Effector CD4-positive, alpha-beta T cell (primary cell): ENCODE results near the gene CCSER1.
"Not testable (repeated sequence)": the region's sequence is repeated elsewhere in the genome, so short reads cannot be mapped to it uniquely, and the experiment has no call there.

ENCODE experiments used
- DNase-seq: peaks from one replicate; pipeline ENCODE4 v3.0.0-alpha.2; 2020

Gene CCSER1

DNA sequence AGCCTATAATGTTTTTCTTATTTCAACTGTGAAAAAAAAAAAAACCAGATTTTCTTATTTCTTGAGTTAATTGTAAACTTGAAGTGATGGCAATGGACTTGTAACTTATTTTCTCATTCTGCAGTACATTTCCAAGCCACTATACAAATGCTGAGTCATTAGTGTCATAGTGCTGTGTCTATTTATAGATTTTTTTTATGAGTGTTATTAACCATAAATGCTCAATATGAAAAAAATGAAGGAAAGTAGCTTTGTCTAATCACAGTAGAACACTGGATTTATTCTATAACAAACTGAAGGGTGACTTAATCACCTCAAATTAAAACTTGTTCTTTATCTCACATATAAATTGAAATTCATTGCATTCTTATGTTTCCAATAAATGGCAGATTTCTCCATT is 718.6 kb downstream of the CCSER1 start:
- no peak for DNase-seq

- no peak for DNase-seq
Measured at GRCh38 chr4:90852237-90852636, 725.0 kb downstream of the CCSER1 start.

DNA sequence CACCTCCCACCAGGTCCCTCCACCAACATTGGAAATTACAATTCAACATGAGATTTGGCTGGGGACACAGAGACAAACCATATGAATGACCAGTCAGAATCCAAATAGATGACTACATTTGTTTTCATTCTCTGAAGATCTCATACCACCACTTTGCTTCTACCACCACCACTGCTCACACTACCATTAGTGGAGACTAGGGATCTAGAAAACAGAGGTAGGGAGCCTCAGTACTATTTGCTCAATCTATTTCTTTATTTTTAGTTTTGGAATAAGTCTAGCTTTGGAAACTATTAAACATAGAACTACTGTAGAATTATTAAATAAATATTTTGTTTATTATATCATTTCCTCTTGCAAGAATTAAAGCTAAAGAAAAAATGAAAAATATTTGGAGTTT is 727.9 kb downstream of the CCSER1 start:
- no peak for DNase-seq

GRCh38 chr4:90857081-90857820 is 730.1 kb downstream of the CCSER1 start:
- DNase-seq = no peak

DNA sequence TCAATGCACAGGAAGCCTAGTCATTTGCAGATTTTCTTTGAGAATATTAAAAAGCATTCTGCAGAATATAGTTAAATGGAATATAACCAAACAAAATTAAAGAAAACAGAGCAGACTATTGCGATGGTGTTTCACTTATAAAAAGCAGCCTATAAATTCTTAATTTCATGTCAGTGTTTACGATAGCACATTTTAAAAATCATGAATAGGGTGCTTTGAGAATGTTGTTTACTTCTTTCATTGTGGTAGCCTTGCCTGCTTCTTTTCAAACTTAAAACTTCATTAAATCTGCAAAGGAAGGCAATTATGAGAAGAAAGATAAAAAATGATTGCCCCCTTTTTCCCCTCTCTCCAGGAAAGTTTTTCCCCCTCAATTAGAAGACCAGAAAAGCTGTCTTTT is 748.6 kb downstream of the CCSER1 start:
- no peak for DNase-seq

DNA sequence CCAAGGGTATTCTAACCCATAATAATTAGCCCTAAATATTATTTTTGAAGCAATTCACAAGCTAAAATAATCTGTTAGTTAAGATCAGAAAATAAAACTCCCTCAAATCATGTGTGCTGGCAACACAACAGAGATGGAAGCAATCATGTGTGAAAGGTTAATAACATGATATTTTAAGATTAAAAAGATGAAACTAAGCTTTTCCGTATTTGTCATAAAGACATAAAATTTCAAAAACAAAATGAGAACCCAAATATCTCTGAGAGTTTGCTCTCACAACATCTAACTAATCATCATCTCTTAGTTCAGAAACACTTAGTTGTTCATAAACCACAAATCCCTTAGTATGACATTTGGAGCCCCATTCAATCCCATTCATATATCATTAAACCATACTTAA is 749.1 kb downstream of the CCSER1 start:
- DNase-seq = no peak

GRCh38 chr4:90883519-90883918 is 756.3 kb downstream of the CCSER1 start:
- DNase-seq = no peak

DNA sequence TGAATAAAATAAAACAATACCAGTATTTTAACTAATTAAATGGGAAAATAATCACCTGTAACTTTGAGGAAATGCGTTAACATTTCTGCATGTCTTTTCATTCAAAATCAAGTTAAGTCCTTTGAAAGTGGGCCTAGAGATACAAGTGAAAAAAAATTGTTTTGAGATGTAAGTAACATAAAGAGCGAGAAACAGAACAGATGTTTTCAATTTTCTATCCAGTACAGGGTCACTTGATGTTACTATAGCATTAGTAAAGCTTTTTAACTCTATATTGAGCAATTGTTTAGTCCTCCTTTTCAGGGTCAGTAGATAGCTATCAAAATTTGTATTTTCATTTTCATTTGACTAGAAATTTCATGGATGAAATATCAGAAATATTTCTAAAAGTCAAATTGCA is 761.4 kb downstream of the CCSER1 start:
- no peak for DNase-seq

DNA sequence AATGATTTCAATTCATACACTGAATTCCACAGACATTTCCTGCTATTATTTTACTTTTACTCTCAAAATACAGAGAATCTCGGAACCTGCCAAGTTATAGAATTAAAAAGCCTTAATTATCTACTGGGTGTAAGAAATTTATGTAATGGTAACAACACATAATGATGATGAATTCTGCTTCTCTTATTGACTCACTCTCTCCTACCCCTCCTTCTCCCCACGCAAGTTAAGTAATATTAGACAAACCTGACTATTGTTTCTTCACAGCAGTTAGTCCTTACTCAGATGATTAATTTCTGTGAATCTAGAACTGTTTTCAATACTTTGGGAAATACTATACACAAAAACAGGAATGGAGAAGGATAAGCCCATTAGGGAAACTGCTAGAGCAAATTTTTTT is 762.0 kb downstream of the CCSER1 start:
- no peak for DNase-seq

DNA sequence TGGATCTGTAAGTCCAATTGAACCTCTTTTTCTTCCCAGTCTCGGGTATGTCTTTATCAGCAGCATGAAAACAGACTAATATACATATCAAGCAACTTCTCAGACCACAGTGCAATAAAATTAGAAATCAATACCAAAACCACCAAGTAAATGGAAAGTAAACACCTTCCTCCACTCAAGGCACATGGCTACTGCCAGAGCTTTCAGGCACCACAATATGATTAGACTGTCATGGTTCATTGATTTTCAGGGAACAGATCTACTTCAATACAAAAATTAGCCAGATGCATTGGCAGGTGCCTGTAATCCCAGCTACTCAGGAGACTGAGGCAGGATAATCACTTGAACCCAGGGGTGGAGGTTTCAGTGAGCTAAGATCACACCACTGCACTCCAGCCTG is 776.2 kb downstream of the CCSER1 start:
- not testable (repeated sequence) for DNase-seq

GRCh38 chr4:90904021-90904420 is 776.8 kb downstream of the CCSER1 start:
- DNase-seq = no peak

DNA sequence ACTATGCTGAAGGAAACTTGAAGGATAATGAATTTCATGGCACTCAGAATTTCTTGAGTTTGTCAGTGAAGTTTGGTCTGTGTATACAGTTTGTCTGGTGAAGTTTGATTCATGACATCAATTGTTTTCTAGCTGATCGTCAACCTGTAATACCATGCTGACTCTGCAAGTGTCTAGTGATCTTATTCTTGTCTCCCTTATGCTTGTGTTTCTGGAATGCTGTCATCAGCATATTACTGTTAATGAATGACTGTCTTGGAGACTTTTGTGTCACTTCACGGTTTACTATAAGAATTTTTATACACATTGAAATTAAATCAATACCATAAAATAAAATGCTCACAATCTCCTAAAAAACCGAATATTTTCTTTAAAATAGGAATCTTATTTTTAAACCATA is 779.0 kb downstream of the CCSER1 start:
- DNase-seq = no peak

DNA sequence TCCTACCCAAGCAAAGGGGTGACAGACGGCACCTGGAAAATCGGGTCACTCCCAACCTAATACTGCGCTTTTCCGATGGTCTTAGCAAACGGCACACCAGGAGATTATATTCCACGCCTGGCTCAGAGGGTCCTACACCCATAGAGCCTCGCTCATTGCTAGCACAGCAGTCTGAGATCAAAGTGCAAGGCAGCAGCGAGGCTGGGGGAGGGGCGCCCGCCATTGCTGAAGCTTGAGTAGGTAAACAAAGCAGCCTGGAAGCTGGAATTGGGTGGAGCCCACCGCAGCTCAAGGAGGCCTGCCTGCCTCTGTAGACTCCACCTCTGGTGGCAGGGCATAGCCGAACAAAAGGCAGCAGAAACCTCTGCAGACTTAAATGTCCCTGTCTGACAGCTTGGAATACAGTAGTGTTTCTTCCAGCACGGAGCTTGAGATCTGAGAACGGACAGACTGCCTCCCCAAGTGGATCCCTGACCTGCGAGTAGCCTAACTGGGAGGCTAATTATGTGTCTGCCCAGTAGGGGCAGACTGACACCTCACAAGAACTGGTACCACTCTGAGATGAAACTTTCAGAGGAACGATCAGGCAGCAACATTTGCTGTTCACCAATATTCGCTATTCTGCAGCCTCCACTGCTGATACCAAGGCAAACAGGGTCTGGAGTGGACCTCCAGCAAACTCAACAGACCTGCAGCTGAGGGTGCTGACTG is 784.7 kb downstream of the CCSER1 start:
- DNase-seq = not testable (repeated sequence)

GRCh38 chr4:90922174-90922573 is 795.0 kb downstream of the CCSER1 start:
- DNase-seq = no peak

- DNase-seq = no peak
Measured at GRCh38 chr4:90926957-90927356, 799.8 kb downstream of the CCSER1 start.

DNA sequence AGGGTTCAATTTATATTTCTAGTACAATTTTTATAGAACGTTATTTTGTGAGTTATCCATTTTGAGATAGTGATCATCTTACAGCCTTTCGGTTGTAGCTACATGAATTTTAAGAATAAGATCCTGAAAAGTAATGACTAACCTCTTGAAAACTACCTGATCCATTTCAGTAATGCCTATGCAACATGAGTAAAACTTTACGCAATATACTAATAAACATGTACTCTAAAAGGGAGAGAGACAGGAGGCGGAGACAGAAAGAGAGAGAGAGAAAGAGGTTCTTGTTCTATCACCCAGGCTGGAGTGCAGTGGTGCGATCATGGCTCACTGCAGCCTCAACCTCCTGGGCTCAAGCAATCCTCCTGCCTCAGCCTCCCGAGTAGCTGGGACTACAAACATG is 816.1 kb downstream of the CCSER1 start:
- no peak for DNase-seq

GRCh38 chr4:90946945-90947344 is 819.8 kb downstream of the CCSER1 start:
- no peak for DNase-seq

- no peak for DNase-seq
Measured at GRCh38 chr4:90950385-90950841, 823.2 kb downstream of the CCSER1 start.

DNA sequence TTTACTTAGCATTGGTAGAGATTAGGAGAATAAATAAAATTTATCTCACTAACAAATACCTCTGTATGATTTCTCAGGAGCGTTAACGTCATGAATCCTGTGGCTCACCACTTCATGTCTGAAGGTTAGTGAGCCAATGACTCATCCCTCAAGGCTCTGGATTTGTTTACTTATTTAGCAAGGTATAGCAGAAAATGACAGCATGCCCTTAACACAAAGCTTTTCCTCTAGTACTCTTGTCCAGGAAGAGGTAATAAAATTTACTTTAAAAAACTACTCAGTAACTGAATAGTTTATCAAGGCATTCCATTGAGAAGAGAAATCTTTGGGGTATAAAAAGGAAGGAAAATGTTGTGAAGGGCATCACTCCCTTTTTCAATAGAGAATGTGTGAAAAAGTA is 823.8 kb downstream of the CCSER1 start:
- no peak for DNase-seq

- no peak for DNase-seq
Measured at GRCh38 chr4:90958256-90958895, 831.2 kb downstream of the CCSER1 start.

GRCh38 chr4:90960433-90960832 is 833.2 kb downstream of the CCSER1 start:
- no peak for DNase-seq

DNA sequence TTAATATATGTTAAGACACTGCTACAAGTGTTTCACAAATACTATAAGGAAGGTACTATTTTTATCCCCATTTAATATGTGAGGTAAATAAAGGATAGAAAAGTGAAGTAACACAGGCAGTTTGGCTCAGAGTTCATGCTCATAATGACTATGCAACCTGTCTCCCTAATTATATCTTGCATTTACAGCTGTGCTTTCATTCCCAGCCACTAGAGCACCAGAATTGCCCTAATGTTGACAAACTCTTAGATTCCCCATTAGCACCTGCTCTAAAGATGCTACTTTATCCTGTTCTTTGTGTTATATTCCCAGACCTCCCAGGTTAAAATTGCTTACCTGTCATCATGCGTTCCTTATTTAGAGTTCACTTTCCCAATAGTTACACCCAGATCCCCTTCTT is 833.6 kb downstream of the CCSER1 start:
- no peak for DNase-seq

- no peak for DNase-seq
Measured at GRCh38 chr4:90970021-90970420, 842.8 kb downstream of the CCSER1 start.

DNA sequence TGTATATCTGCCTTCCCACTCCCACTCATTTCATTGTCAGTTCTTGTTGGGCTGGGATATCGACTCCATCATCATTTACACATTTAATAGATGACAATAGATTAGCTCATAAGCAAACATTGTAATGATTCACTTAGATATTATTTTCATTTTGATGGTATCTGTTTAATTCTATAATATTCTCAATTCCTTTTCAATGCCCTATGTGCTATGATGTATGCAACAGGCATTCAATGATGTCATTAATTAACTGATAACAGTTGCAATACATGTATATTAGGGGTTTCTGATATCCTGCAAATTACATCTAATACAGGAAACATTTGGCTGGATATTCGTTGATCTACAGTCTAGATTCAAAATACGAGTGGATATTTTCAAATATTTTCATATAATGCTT is 850.5 kb downstream of the CCSER1 start:
- DNase-seq = no peak
